K562 (cell line): ENCODE measurements around the gene TVP23B. TPM values are rescaled to one million over a fixed set of nuclear protein-coding genes. Genes with fewer than 3 reads are reported as not detected.

Source experiments
- ATF3 ChIP-seq, 2 experiments: fragments of 450-650 bp in 1 of 2; sonication (generic) in 1 of 2; formaldehyde crosslinking in 1 of 2; IDR thresholded peaks in 1 of 2; conservative IDR thresholded peaks in 1 of 2; 2 replicates each; pipeline versions ENCODE4 v1.6.1 to v1.8.1; 2016 to 2023; ENCODE audit warnings: mild to moderate bottlenecking in 2 of 2, moderate library complexity in 2 of 2, inconsistent platforms in 1 of 2, missing genetic modification reagents in 1 of 2
- BRD4 ChIP-seq: fragments of 200-600 bp; sonication (generic); IDR thresholded peaks from 2 replicates; pipeline ENCODE4 v1.6.1; 2017; ENCODE audit warnings: inconsistent platforms
- BRD9 ChIP-seq: fragments of 450-650 bp; IDR thresholded peaks from 2 replicates; pipeline ENCODE4 v1.6.1; 2018; ENCODE audit warnings: low read depth; ENCODE audit not compliant: partially characterized antibody
- CHD2 ChIP-seq: IDR thresholded peaks from 2 replicates; pipeline ENCODE4 v1.6.1; 2011; ENCODE audit warnings: low read depth, low read length
- E2F6 ChIP-seq, 2 experiments: IDR thresholded peaks; 2 replicates each; pipeline ENCODE4 v1.6.1; 2011; ENCODE audit warnings: borderline replicate concordance in 1 of 2, control low read depth in 1 of 2, low read depth in 1 of 2, low read length in 1 of 2, mild to moderate bottlenecking in 1 of 2, mixed read lengths in 1 of 2, moderate library complexity in 1 of 2; ENCODE audit not compliant: insufficient read depth in 1 of 2, insufficient read length in 1 of 2, poor library complexity in 1 of 2, severe bottlenecking in 1 of 2; ENCODE audit errors: extremely low read depth in 1 of 2
- ELF1 ChIP-seq: fragments of 200-800 bp; sonication (Bioruptor generic); IDR thresholded peaks from 2 replicates; pipeline ENCODE4 v1.6.1; 2016; ENCODE audit warnings: missing genetic modification characterization, missing compliant biosample characterization
- EP400 ChIP-seq: fragments of 450-650 bp; IDR thresholded peaks from 2 replicates; pipeline ENCODE4 v1.6.1; 2017; ENCODE audit warnings: antibody characterized with exemption, mild to moderate bottlenecking, moderate library complexity
- ERF ChIP-seq: fragments of 450-650 bp; formaldehyde crosslinking; IDR thresholded peaks from 2 replicates; pipeline ENCODE4 v1.4.0; 2020; ENCODE audit warnings: mild to moderate bottlenecking, mixed read lengths
- ETV1 ChIP-seq: fragments of 450-650 bp; conservative IDR thresholded peaks from 2 replicates; pipeline ENCODE4 v1.6.1; 2016; ENCODE audit warnings: missing genetic modification characterization, control low read depth, low read depth, missing compliant biosample characterization
- FIP1L1 ChIP-seq: fragments of 200-400 bp; formaldehyde crosslinking; IDR thresholded peaks from 2 replicates; pipeline ENCODE4 v1.6.1; 2018; ENCODE audit warnings: mild to moderate bottlenecking, low read depth, low read length; ENCODE audit not compliant: poor library complexity, severe bottlenecking
- HDAC2 ChIP-seq: fragments of 450-650 bp; IDR thresholded peaks from 2 replicates; pipeline ENCODE4 v1.6.1; 2016; ENCODE audit warnings: mild to moderate bottlenecking
- KDM1A ChIP-seq, 2 experiments: fragments of 450-650 bp; IDR thresholded peaks; 2 replicates each; pipeline ENCODE4 v1.6.1; 2016; ENCODE audit warnings: mild to moderate bottlenecking in 2 of 2
- KLF16 ChIP-seq: IDR thresholded peaks from 2 replicates; pipeline ENCODE4 v1.6.1; 2016; ENCODE audit warnings: antibody characterized with exemption
- MTA1 ChIP-seq: fragments of 450-650 bp; IDR thresholded peaks from 2 replicates; pipeline ENCODE4 v1.6.1; 2017; ENCODE audit warnings: borderline replicate concordance
- PCBP1 ChIP-seq: fragments of 200-400 bp; formaldehyde crosslinking; IDR thresholded peaks from 2 replicates; pipeline ENCODE4 v1.6.1; 2018; ENCODE audit warnings: mild to moderate bottlenecking, low read depth, low read length; ENCODE audit not compliant: poor library complexity, severe bottlenecking
- PHF8 ChIP-seq: fragments of 200-600 bp; sonication (generic); IDR thresholded peaks from 2 replicates; pipeline ENCODE4 v1.6.1; 2012; ENCODE audit warnings: mixed run types, mild to moderate bottlenecking, inconsistent platforms, low read length, moderate library complexity, borderline replicate concordance
- PHTF2 ChIP-seq: fragments of 250-450 bp; sonication (Bioruptor Pico); IDR thresholded peaks from 2 replicates; pipeline ENCODE4 v1.5.0; 2021; ENCODE audit warnings: mild to moderate bottlenecking
- POLR2G ChIP-seq: fragments of 200-400 bp; formaldehyde crosslinking; IDR thresholded peaks from 2 replicates; pipeline ENCODE4 v1.6.1; 2017; ENCODE audit warnings: low read depth, mild to moderate bottlenecking, antibody characterized with exemption, low read length, moderate library complexity
- PPARD ChIP-seq: fragments of 250-450 bp; sonication (Bioruptor Pico); IDR thresholded peaks from 2 replicates; pipeline ENCODE4 v1.8.0; 2022; ENCODE audit warnings: inconsistent platforms, mild to moderate bottlenecking, moderate library complexity
- RBBP5 ChIP-seq: fragments of 200-600 bp; sonication (generic); IDR thresholded peaks from 2 replicates; pipeline ENCODE4 v1.6.1; 2012; ENCODE audit warnings: borderline replicate concordance, mild to moderate bottlenecking, low read length, control low read depth, inconsistent platforms; ENCODE audit not compliant: insufficient read depth, poor library complexity, severe bottlenecking
- RCOR1 ChIP-seq, 2 experiments: IDR thresholded peaks; 2 replicates each; pipeline ENCODE4 v1.6.1; 2012; ENCODE audit warnings: low read depth in 2 of 2, low read length in 2 of 2, borderline replicate concordance in 1 of 2, improper control_type of control experiment in 1 of 2
- SIX5 ChIP-seq, 2 experiments: IDR thresholded peaks; 2 replicates each; pipeline ENCODE4 v1.6.1; 2011; ENCODE audit warnings: low read length in 2 of 2, borderline replicate concordance in 1 of 2, low read depth in 1 of 2, mild to moderate bottlenecking in 1 of 2, moderate library complexity in 1 of 2; ENCODE audit not compliant: insufficient read depth in 1 of 2
- SOX6 ChIP-seq: fragments of 450-650 bp; IDR thresholded peaks from 2 replicates; pipeline ENCODE4 v1.6.1; 2014; ENCODE audit warnings: mild to moderate bottlenecking
- TBP ChIP-seq: optimal IDR thresholded peaks from 2 replicates; pipeline ENCODE3; 2011; ENCODE audit warnings: low read depth, low read length, improper control_type of control experiment
- ZNF133 ChIP-seq: fragments of 250-450 bp; sonication (Bioruptor Pico); IDR thresholded peaks from 2 replicates; pipeline ENCODE4 v1.4.0; 2020; ENCODE audit warnings: mild to moderate bottlenecking
- ZNF217 ChIP-seq: sonication (generic); formaldehyde crosslinking; IDR thresholded peaks from 2 replicates; pipeline ENCODE4 v1.8.0; 2022; ENCODE audit warnings: mild to moderate bottlenecking, missing genetic modification reagents
- ZNF274 ChIP-seq: IDR thresholded peaks from 2 replicates; pipeline ENCODE4 v1.6.1; 2011; ENCODE audit warnings: low read depth, mild to moderate bottlenecking, low read length, moderate library complexity, borderline replicate concordance
- ZNF778 ChIP-seq: fragments of 450-650 bp; formaldehyde crosslinking; IDR thresholded peaks from 2 replicates; pipeline ENCODE4 v1.4.0; 2020; ENCODE audit warnings: mild to moderate bottlenecking, moderate library complexity
- polyA plus RNA-seq, 8 experiments: library from polyadenylated mRNA; depleted of rRNA in 4 of 8; stranded (reverse) in 5 of 8; unstranded in 3 of 8; fragments of >200 nt; fragmentation: Nextera tagmentation in 2 of 8; fragmentation: Illumina TruSeq in 1 of 8; extraction: Ambion mirVana in 2 of 8; extraction: Trizol in 1 of 8; gene quantifications; 2 replicates each; pipeline versions ENCODE4 v1.2.1 to v1.2.3, GENCODE V29; 2011 to 2014; ENCODE audit warnings: inconsistent platforms in 1 of 8, missing spikeins in 1 of 8
- total RNA-seq, 7 experiments: library from RNA; depleted of rRNA in 6 of 7; stranded (reverse); fragments of >200 nt in 6 of 7; fragmentation: Illumina TruSeq in 2 of 7; extraction: Trizol in 2 of 7; gene quantifications; 2 replicates each; pipeline versions ENCODE4 v1.2.1 to v1.2.3, GENCODE V29; 2011 to 2021; ENCODE audit warnings: low replicate concordance in 1 of 7

TVP23B gene
- total and polyA plus RNA-seq, 9 of the 15 experiments (the other 6 are each of a cell fraction or from before 2014, with no cell fraction given): 10.4 to 52.8 (median 15.8) TPM

GRCh38 chr17:18855831-18856569, 75.0 kb downstream of the TVP23B start (continued):
- TF ChIP-seq E2F6 (IDR thresholded peaks at IDR 0.05; ENCODE audit: borderline replicate concordance in 1 of 2, extremely low read depth in 1 of 2, insufficient read depth in 1 of 2, insufficient read length in 1 of 2, low read depth in 1 of 2, low read length in 1 of 2, poor library complexity in 1 of 2, severe bottlenecking in 1 of 2) (peak; percentile 19 to 31), ZNF274 (no peak), ERF (CRISPR knock-in tag) (no peak), TBP (peak; percentile 67), BRD9 (no peak), EP400 (peak; percentile 40; the same call in 1 of the 2 replicates), ATF3 (IDR thresholded peaks at IDR 0.05) (no peak), ATF3 (CRISPR knock-in tag; conservative IDR thresholded peaks at IDR 0.05) (no peak), FIP1L1 (no peak), BRD4 (no peak), ETV1 (tag) (no peak), KLF16 (no peak), ZNF133 (CRISPR knock-in tag) (no peak), ZNF217 (CRISPR knock-in tag) (no peak), PHF8 (peak; percentile 58; the same call in 1 of the 2 replicates), PCBP1 (no peak), RBBP5 (peak; percentile 34), SOX6 (no peak), PPARD (CRISPR knock-in tag) (no peak), ELF1 (tag) (no peak), POLR2G (0 out of 2 replicates have a peak, but pooled peaks have one; percentile 36), MTA1 (peak; percentile 71; the same call in 1 of the 2 replicates), ZNF778 (CRISPR knock-in tag) (no peak), SIX5 (IDR thresholded peaks at IDR 0.05; ENCODE audit: borderline replicate concordance in 1 of 2, insufficient read depth in 1 of 2, low read depth in 1 of 2, low read length in 2 of 2) (no peak), PHTF2 (CRISPR knock-in tag) (no peak), KDM1A (IDR thresholded peaks at IDR 0.05) (peak in 1 of 2 experiments; percentile 7; a peak in 1 of 4 replicates), RCOR1 (IDR thresholded peaks at IDR 0.05; ENCODE audit: borderline replicate concordance in 1 of 2, low read depth in 2 of 2, low read length in 2 of 2) (peak in 1 of 2 experiments; percentile 78; a peak in 2 of 4 replicates), CHD2 (peak; percentile 32; the same call in 1 of the 2 replicates), HDAC2 (peak; percentile 71)
